GM12878 (cell line): ENCODE results near the gene RAPGEF4.

Experiments used
- CEBPB ChIP-seq, 2 experiments: fragments of 150-350 bp in 1 of 2; IDR thresholded peaks; 2 replicates each; pipeline ENCODE4 v1.6.1; 2012 to 2014; ENCODE audit warnings: low read depth in 2 of 2, low read length in 2 of 2, borderline replicate concordance in 1 of 2, inconsistent platforms in 1 of 2
- CREB1 ChIP-seq: IDR thresholded peaks from 2 replicates; pipeline ENCODE4 v1.6.1; 2012; ENCODE audit warnings: low read depth, mild to moderate bottlenecking, inconsistent platforms
- EP300 ChIP-seq, 2 experiments: fragments of 150-350 bp in 1 of 2; IDR thresholded peaks; 2 replicates each; pipeline ENCODE4 v1.6.1; 2011 to 2012; ENCODE audit warnings: low read depth in 2 of 2, low read length in 2 of 2, borderline replicate concordance in 1 of 2, improper control_type of control experiment in 1 of 2, inconsistent platforms in 1 of 2; ENCODE audit not compliant: control insufficient read depth in 1 of 2
- EZH2 ChIP-seq: IDR thresholded peaks from 2 replicates; pipeline ENCODE4 v1.6.1; 2012; ENCODE audit warnings: low read depth, mild to moderate bottlenecking, control low read depth, inconsistent platforms, low read length, borderline replicate concordance; ENCODE audit not compliant: control insufficient read depth
- FOS ChIP-seq: IDR thresholded peaks from 3 replicates; pipeline ENCODE4 v1.6.1; 2011; ENCODE audit warnings: borderline replicate concordance; ENCODE audit not compliant: insufficient read length; ENCODE audit errors: extremely low read depth
- FOXM1 ChIP-seq: IDR thresholded peaks from 2 replicates; pipeline ENCODE4 v1.6.1; 2012; ENCODE audit warnings: low read depth, mild to moderate bottlenecking, inconsistent platforms, low read length, moderate library complexity
- HDAC2 ChIP-seq: fragments of 200-600 bp; sonication (generic); IDR thresholded peaks from 2 replicates; pipeline ENCODE4 v1.6.1; 2017
- IKZF2 ChIP-seq, 2 experiments: fragments of 450-650 bp; IDR thresholded peaks; 2 replicates each; pipeline ENCODE4 v1.6.1; 2017; ENCODE audit warnings: mild to moderate bottlenecking in 2 of 2, moderate library complexity in 2 of 2
- KLF5 ChIP-seq: fragments of 450-650 bp; IDR thresholded peaks from 2 replicates; pipeline ENCODE4 v1.6.1; 2014; ENCODE audit warnings: mild to moderate bottlenecking; ENCODE audit not compliant: partially characterized antibody
- TF ChIP-seq, protein P1 (sequence below), 3 experiments: IDR thresholded peaks in 2 of 3; conservative IDR thresholded peaks in 1 of 3; 2 replicates each; pipeline ENCODE4 v1.5.1; 2011; ENCODE audit warnings: low read depth in 3 of 3, low read length in 3 of 3, mild to moderate bottlenecking in 3 of 3, control low read depth in 2 of 3, moderate library complexity in 2 of 3, inconsistent platforms in 1 of 3, mixed read lengths in 1 of 3; ENCODE audit not compliant: control insufficient read depth in 2 of 3, insufficient read depth in 1 of 3; ENCODE audit errors: extremely low read depth in 1 of 3
- TF ChIP-seq, protein P2 (sequence below): IDR thresholded peaks from 2 replicates; pipeline ENCODE4 v1.6.1; 2012; ENCODE audit warnings: mild to moderate bottlenecking, low read depth, low read length

DNA sequence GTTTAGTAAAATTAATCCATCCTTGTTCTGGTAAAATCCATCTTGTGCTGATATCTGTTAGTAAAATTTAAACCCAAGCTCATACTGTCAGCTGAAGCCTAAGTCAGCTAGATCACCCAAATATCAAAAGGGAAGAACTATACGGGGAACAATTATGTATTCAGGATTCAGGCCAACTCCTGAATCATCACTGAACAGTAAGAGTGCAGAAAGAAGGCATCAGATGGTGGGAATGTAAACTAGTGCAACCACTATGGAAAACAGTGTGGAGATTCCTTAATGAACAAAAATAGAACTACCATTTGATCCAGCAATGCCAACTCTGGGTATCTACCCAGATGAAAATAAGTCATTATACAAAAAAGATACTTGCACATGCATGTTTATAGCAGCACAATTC, 81.8 kb downstream of the RAPGEF4 start:
- TF ChIP-seq FOXM1 (no peak), EP300 (IDR thresholded peaks at IDR 0.05; ENCODE audit: borderline replicate concordance in 1 of 2, control insufficient read depth in 1 of 2, low read depth in 2 of 2, low read length in 2 of 2) (no peak), IKZF2 (IDR thresholded peaks at IDR 0.05) (no peak), CEBPB (IDR thresholded peaks at IDR 0.05; ENCODE audit: borderline replicate concordance in 1 of 2, low read depth in 2 of 2, low read length in 2 of 2) (no peak), CREB1 (no peak), EZH2 (no peak), HDAC2 (no peak), FOS (no peak), KLF5 (no peak)
- TF ChIP-seq, protein P1, sequence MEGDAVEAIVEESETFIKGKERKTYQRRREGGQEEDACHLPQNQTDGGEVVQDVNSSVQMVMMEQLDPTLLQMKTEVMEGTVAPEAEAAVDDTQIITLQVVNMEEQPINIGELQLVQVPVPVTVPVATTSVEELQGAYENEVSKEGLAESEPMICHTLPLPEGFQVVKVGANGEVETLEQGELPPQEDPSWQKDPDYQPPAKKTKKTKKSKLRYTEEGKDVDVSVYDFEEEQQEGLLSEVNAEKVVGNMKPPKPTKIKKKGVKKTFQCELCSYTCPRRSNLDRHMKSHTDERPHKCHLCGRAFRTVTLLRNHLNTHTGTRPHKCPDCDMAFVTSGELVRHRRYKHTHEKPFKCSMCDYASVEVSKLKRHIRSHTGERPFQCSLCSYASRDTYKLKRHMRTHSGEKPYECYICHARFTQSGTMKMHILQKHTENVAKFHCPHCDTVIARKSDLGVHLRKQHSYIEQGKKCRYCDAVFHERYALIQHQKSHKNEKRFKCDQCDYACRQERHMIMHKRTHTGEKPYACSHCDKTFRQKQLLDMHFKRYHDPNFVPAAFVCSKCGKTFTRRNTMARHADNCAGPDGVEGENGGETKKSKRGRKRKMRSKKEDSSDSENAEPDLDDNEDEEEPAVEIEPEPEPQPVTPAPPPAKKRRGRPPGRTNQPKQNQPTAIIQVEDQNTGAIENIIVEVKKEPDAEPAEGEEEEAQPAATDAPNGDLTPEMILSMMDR (IDR thresholded peaks at IDR 0.05 in 2 of 3, conservative IDR thresholded peaks at IDR 0.05 in 1 of 3; ENCODE audit: control insufficient read depth in 2 of 3, extremely low read depth in 1 of 3, insufficient read depth in 1 of 3, low read depth in 3 of 3, low read length in 3 of 3): no peak
- TF ChIP-seq, protein P2, sequence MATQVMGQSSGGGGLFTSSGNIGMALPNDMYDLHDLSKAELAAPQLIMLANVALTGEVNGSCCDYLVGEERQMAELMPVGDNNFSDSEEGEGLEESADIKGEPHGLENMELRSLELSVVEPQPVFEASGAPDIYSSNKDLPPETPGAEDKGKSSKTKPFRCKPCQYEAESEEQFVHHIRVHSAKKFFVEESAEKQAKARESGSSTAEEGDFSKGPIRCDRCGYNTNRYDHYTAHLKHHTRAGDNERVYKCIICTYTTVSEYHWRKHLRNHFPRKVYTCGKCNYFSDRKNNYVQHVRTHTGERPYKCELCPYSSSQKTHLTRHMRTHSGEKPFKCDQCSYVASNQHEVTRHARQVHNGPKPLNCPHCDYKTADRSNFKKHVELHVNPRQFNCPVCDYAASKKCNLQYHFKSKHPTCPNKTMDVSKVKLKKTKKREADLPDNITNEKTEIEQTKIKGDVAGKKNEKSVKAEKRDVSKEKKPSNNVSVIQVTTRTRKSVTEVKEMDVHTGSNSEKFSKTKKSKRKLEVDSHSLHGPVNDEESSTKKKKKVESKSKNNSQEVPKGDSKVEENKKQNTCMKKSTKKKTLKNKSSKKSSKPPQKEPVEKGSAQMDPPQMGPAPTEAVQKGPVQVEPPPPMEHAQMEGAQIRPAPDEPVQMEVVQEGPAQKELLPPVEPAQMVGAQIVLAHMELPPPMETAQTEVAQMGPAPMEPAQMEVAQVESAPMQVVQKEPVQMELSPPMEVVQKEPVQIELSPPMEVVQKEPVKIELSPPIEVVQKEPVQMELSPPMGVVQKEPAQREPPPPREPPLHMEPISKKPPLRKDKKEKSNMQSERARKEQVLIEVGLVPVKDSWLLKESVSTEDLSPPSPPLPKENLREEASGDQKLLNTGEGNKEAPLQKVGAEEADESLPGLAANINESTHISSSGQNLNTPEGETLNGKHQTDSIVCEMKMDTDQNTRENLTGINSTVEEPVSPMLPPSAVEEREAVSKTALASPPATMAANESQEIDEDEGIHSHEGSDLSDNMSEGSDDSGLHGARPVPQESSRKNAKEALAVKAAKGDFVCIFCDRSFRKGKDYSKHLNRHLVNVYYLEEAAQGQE: no peak
